Measurements from ENCODE around the gene SPECC1. TPM values are rescaled to one million over a fixed set of nuclear protein-coding genes. Genes with fewer than 3 reads are reported as not detected.

The SPECC1 gene
- total RNA-seq, 2 experiments from 2014 or later = 15.4 to 17.0 TPM

- CTCF ChIA-PET = interaction anchor here (0.8 kb wide), 1 partner anchor 22 kb away, joined by 3 read pairs; the partner anchor contains the start of gene SPECC1
- no peak for DNase-seq
- H3K4me3 Mint-ChIP-seq = no peak overlapping the region
- H3K36me3 Mint-ChIP-seq = no peaks in the 10 kb centered on the region
- peaks cover 2% of the 10 kb centered on the region for H3K27me3 Mint-ChIP-seq
- peaks cover 2% of the 10 kb centered on the region for H3K4me1 Mint-ChIP-seq (ENCODE audit: low read depth)
- H3K9me3 Mint-ChIP-seq = no peaks in the 10 kb centered on the region
- POLR2A ChIA-PET = no interaction called here
- intact Hi-C loops (cut with micrococcal nuclease) = no loop called here
- no peak overlapping the region for H3K27ac Mint-ChIP-seq
These were observed 22.0 kb upstream of the SPECC1 start for GRCh38 chr17:19986941-19987861.

GRCh38 chr17:19987897-19988296 is 21.3 kb upstream of the SPECC1 start:
- no peak overlapping the region for H3K27ac Mint-ChIP-seq
- intact Hi-C loops (cut with micrococcal nuclease) = no loop called here
- POLR2A ChIA-PET = no interaction called here
- H3K4me1 Mint-ChIP-seq (ENCODE audit: low read depth) = peaks cover 1% of the 10 kb centered on the region
- H3K27me3 Mint-ChIP-seq = peaks cover 2% of the 10 kb centered on the region
- H3K9me3 Mint-ChIP-seq = no peaks in the 10 kb centered on the region
- DNase-seq = no peak
- H3K4me3 Mint-ChIP-seq = no peak overlapping the region
- H3K36me3 Mint-ChIP-seq = no peaks in the 10 kb centered on the region
- CTCF ChIA-PET = interaction anchor here (0.8 kb wide), 1 partner anchor 22 kb away, joined by 3 read pairs; the partner anchor contains the start of gene SPECC1

GRCh38 chr17:19991252-19991885 is 17.8 kb upstream of the SPECC1 start:
- ChIA-PET CTCF (interaction anchor here (0.9 to 7.3 kb wide), 5 partner anchors 19 to 329 kb away, joined by 3 to 71 read pairs (median 63); partner anchors contain the start of gene SPECC1), POLR2A (no interaction called here)
- DNase-seq = no peak
- H3K9me3 Mint-ChIP-seq = no peaks in the 10 kb centered on the region
- H3K36me3 Mint-ChIP-seq = no peaks in the 10 kb centered on the region
- no peak overlapping the region for H3K4me3 Mint-ChIP-seq
- peaks cover 2% of the 10 kb centered on the region for H3K27me3 Mint-ChIP-seq
- intact Hi-C loops (cut with micrococcal nuclease) = loop anchor here (5.0 kb wide), 2 partner anchors 236 to 331 kb away; no protein-coding TSS in a partner anchor
- H3K4me1 Mint-ChIP-seq (ENCODE audit: low read depth) = peaks cover 4% of the 10 kb centered on the region
- no peak overlapping the region for H3K27ac Mint-ChIP-seq

GRCh38 chr17:19992803-19993713 is 16.1 kb upstream of the SPECC1 start:
- POLR2A ChIA-PET = no interaction called here

GRCh38 chr17:19996086-19996485 is 13.1 kb upstream of the SPECC1 start:
- Mint-ChIP-seq H3K4me1 (ENCODE audit: low read depth) (peaks cover 9% of the 10 kb centered on the region), H3K27me3 (peaks cover 5% of the 10 kb centered on the region), H3K36me3 (no peaks in the 10 kb centered on the region), H3K4me3 (no peak overlapping the region), H3K27ac (no peak overlapping the region), H3K9me3 (no peaks in the 10 kb centered on the region)
- intact Hi-C loops (cut with micrococcal nuclease) = no loop called here
- CTCF ChIA-PET = interaction anchor here (1.1 to 7.3 kb wide), 4 partner anchors 9 to 125 kb away, joined by 3 to 71 read pairs (median 37); partner anchors contain the start of gene SPECC1
- no peak for DNase-seq
- POLR2A ChIA-PET = no interaction called here

More at GRCh38 chr17:19992803-19993713, 16.1 kb upstream of the SPECC1 start:
- no peaks in the 10 kb centered on the region for H3K36me3 Mint-ChIP-seq
- peak overlapping the region; percentile 16 for H3K4me3 Mint-ChIP-seq
- intact Hi-C loops (cut with micrococcal nuclease) = loop anchor here (1.0 to 5.0 kb wide), 3 partner anchors 123 to 329 kb away; no protein-coding TSS in a partner anchor
- peaks cover 5% of the 10 kb centered on the region for H3K27me3 Mint-ChIP-seq
- peak; percentile 85 for DNase-seq
- H3K4me1 Mint-ChIP-seq (ENCODE audit: low read depth) = peaks cover 9% of the 10 kb centered on the region
- no peaks in the 10 kb centered on the region for H3K9me3 Mint-ChIP-seq
- H3K27ac Mint-ChIP-seq = no peak overlapping the region
- CTCF ChIA-PET = interaction anchor here (0.6 to 7.3 kb wide), 34 partner anchors 8 to 328 kb away, joined by 3 to 71 read pairs (median 4); partner anchors contain the start of gene SPECC1

GRCh38 chr17:19996502-19996901 is 12.7 kb upstream of the SPECC1 start:
- Mint-ChIP-seq H3K36me3 (no peaks in the 10 kb centered on the region), H3K4me3 (no peak overlapping the region), H3K4me1 (ENCODE audit: low read depth) (peaks cover 9% of the 10 kb centered on the region), H3K9me3 (no peaks in the 10 kb centered on the region), H3K27ac (no peak overlapping the region), H3K27me3 (peaks cover 5% of the 10 kb centered on the region)
- CTCF ChIA-PET = interaction anchor here (1.1 to 7.3 kb wide), 4 partner anchors 9 to 124 kb away, joined by 3 to 71 read pairs (median 37); partner anchors contain the start of gene SPECC1
- POLR2A ChIA-PET = no interaction called here
- DNase-seq = no peak
- intact Hi-C loops (cut with micrococcal nuclease) = no loop called here

- CTCF ChIA-PET = interaction anchor here (0.7 to 6.3 kb wide), 22 partner anchors 8 to 646 kb away, joined by 3 to 71 read pairs (median 3); partner anchors contain the start of genes AKAP10 and B9D1
- intact Hi-C loops (cut with micrococcal nuclease) = loop anchor here (1.0 to 5.0 kb wide), 3 partner anchors 30 to 149 kb away; no protein-coding TSS in a partner anchor
- H3K27ac Mint-ChIP-seq = no peak overlapping the region
- POLR2A ChIA-PET = interaction anchor here (0.8 kb wide), 1 partner anchor 226 kb away, joined by 3 read pairs; no protein-coding TSS in a partner anchor
- peak; percentile 40 for DNase-seq
- H3K36me3 Mint-ChIP-seq = no peaks in the 10 kb centered on the region
- no peaks in the 10 kb centered on the region for H3K9me3 Mint-ChIP-seq
- peaks cover 11% of the 10 kb centered on the region for H3K4me1 Mint-ChIP-seq (ENCODE audit: low read depth)
- H3K4me3 Mint-ChIP-seq = peak overlapping the region; percentile 73
- H3K27me3 Mint-ChIP-seq = peaks cover 23% of the 10 kb centered on the region
These were observed 712 bp upstream of the SPECC1 start for GRCh38 chr17:20008242-20009051.

- no peak overlapping the region for H3K27ac Mint-ChIP-seq
- no peaks in the 10 kb centered on the region for H3K36me3 Mint-ChIP-seq
- H3K27me3 Mint-ChIP-seq = peaks cover 27% of the 10 kb centered on the region
These were observed 182 bp upstream of the SPECC1 start for GRCh38 chr17:20009052-20009301.

GRCh38 chr17:20010099-20010863 is 1.1 kb downstream of the SPECC1 start:
- Mint-ChIP-seq H3K4me1 (ENCODE audit: low read depth) (peaks cover 11% of the 10 kb centered on the region), H3K36me3 (no peaks in the 10 kb centered on the region), H3K4me3 (peak overlapping the region; percentile 72), H3K27me3 (peaks cover 26% of the 10 kb centered on the region), H3K27ac (no peak overlapping the region), H3K9me3 (no peaks in the 10 kb centered on the region)
- CTCF ChIA-PET = interaction anchor here (0.5 to 6.3 kb wide), 12 partner anchors 16 to 117 kb away, joined by 3 to 71 read pairs (median 4); partner anchors contain the start of gene AKAP10
- no peak for DNase-seq
- intact Hi-C loops (cut with micrococcal nuclease) = no loop called here
- POLR2A ChIA-PET = interaction anchor here (0.7 kb wide), 1 partner anchor 194 kb away, joined by 3 read pairs; no protein-coding TSS in a partner anchor

More at GRCh38 chr17:20009052-20009301, 182 bp upstream of the SPECC1 start:
- Mint-ChIP-seq H3K4me1 (ENCODE audit: low read depth) (peaks cover 11% of the 10 kb centered on the region), H3K4me3 (peak overlapping the region; percentile 73), H3K9me3 (no peaks in the 10 kb centered on the region)
- intact Hi-C loops (cut with micrococcal nuclease) = loop anchor here (1.0 to 5.0 kb wide), 3 partner anchors 31 to 148 kb away; no protein-coding TSS in a partner anchor
- POLR2A ChIA-PET = no interaction called here
- CTCF ChIA-PET = interaction anchor here (0.7 to 6.3 kb wide), 23 partner anchors 9 to 647 kb away, joined by 3 to 71 read pairs (median 3); partner anchors contain the start of genes AKAP10 and B9D1
- no peak for DNase-seq

- H3K36me3 Mint-ChIP-seq = no peaks in the 10 kb centered on the region
- H3K27me3 Mint-ChIP-seq = peaks cover 26% of the 10 kb centered on the region
- CTCF ChIA-PET = interaction anchor here (1.1 to 6.3 kb wide), 7 partner anchors 17 to 106 kb away, joined by 3 to 71 read pairs (median 6); partner anchors contain the start of gene AKAP10
- peaks cover 11% of the 10 kb centered on the region for H3K4me1 Mint-ChIP-seq (ENCODE audit: low read depth)
- POLR2A ChIA-PET = no interaction called here
- no peak for DNase-seq
- no peak overlapping the region for H3K27ac Mint-ChIP-seq
- intact Hi-C loops (cut with micrococcal nuclease) = no loop called here
- peak overlapping the region; percentile 72 for H3K4me3 Mint-ChIP-seq
- H3K9me3 Mint-ChIP-seq = no peaks in the 10 kb centered on the region
These were observed 1.8 kb downstream of the SPECC1 start for GRCh38 chr17:20010936-20011335.
